Measurements from ENCODE around the gene NACA2. TPM values are rescaled to one million over a fixed set of nuclear protein-coding genes. Genes with fewer than 3 reads are reported as not detected.

The NACA2 gene
- total RNA-seq, 1 donor from 2014 or later = not detected

GRCh38 chr17:61598014-61598413, 7.0 kb upstream of the NACA2 start:
- no peak for DNase-seq
- H3K4me1 Mint-ChIP-seq (ENCODE audit: low read depth, unreplicated experiment) = peaks cover 5% of the 10 kb centered on the region
- no peaks in the 10 kb centered on the region for H3K9me3 Mint-ChIP-seq (ENCODE audit: unreplicated experiment)
- H3K27ac Mint-ChIP-seq (ENCODE audit: unreplicated experiment) = peak overlapping the region; percentile 81
- peak overlapping the region; percentile 40 for H3K4me3 Mint-ChIP-seq (ENCODE audit: unreplicated experiment)
- TF ChIP-seq CTCF (IDR thresholded peaks at IDR 0.05; ENCODE audit: partially characterized antibody, unreplicated experiment) = no peak
- no peaks in the 10 kb centered on the region for H3K36me3 Mint-ChIP-seq (ENCODE audit: unreplicated experiment)
- H3K27me3 Mint-ChIP-seq (ENCODE audit: unreplicated experiment) = no peaks in the 10 kb centered on the region

- DNase-seq = no peak
Measured at GRCh38 chr17:61597607-61598006, 6.6 kb upstream of the NACA2 start.

GRCh38 chr17:61595418-61596186, 4.6 kb upstream of the NACA2 start:
- Mint-ChIP-seq H3K4me3 (ENCODE audit: unreplicated experiment) (no peak overlapping the region), H3K36me3 (ENCODE audit: unreplicated experiment) (no peaks in the 10 kb centered on the region), H3K4me1 (ENCODE audit: low read depth, unreplicated experiment) (peaks cover 5% of the 10 kb centered on the region), H3K27ac (ENCODE audit: unreplicated experiment) (no peak overlapping the region), H3K27me3 (ENCODE audit: unreplicated experiment) (no peaks in the 10 kb centered on the region), H3K9me3 (ENCODE audit: unreplicated experiment) (no peaks in the 10 kb centered on the region)
- no peak for TF ChIP-seq CTCF (IDR thresholded peaks at IDR 0.05; ENCODE audit: partially characterized antibody, unreplicated experiment)
- no peak for DNase-seq

More at GRCh38 chr17:61597607-61598006, 6.6 kb upstream of the NACA2 start:
- no peaks in the 10 kb centered on the region for H3K36me3 Mint-ChIP-seq (ENCODE audit: unreplicated experiment)
- peak overlapping the region; percentile 81 for H3K27ac Mint-ChIP-seq (ENCODE audit: unreplicated experiment)
- H3K9me3 Mint-ChIP-seq (ENCODE audit: unreplicated experiment) = no peaks in the 10 kb centered on the region
- H3K27me3 Mint-ChIP-seq (ENCODE audit: unreplicated experiment) = no peaks in the 10 kb centered on the region
- no peak overlapping the region for H3K4me3 Mint-ChIP-seq (ENCODE audit: unreplicated experiment)
- no peak for TF ChIP-seq CTCF (IDR thresholded peaks at IDR 0.05; ENCODE audit: partially characterized antibody, unreplicated experiment)
- H3K4me1 Mint-ChIP-seq (ENCODE audit: low read depth, unreplicated experiment) = peaks cover 5% of the 10 kb centered on the region

- Mint-ChIP-seq H3K9me3 (ENCODE audit: unreplicated experiment) (no peaks in the 10 kb centered on the region), H3K36me3 (ENCODE audit: unreplicated experiment) (no peaks in the 10 kb centered on the region), H3K4me3 (ENCODE audit: unreplicated experiment) (no peak overlapping the region), H3K27me3 (ENCODE audit: unreplicated experiment) (no peaks in the 10 kb centered on the region), H3K27ac (ENCODE audit: unreplicated experiment) (no peak overlapping the region), H3K4me1 (ENCODE audit: low read depth, unreplicated experiment) (peaks cover 5% of the 10 kb centered on the region)
- no peak for TF ChIP-seq CTCF (IDR thresholded peaks at IDR 0.05; ENCODE audit: partially characterized antibody, unreplicated experiment)
- DNase-seq = no peak
Measured at GRCh38 chr17:61594294-61594825, 3.3 kb upstream of the NACA2 start.

GRCh38 chr17:61593426-61593825, 2.4 kb upstream of the NACA2 start:
- no peak overlapping the region for H3K27ac Mint-ChIP-seq (ENCODE audit: unreplicated experiment)
- no peaks in the 10 kb centered on the region for H3K9me3 Mint-ChIP-seq (ENCODE audit: unreplicated experiment)
- H3K4me3 Mint-ChIP-seq (ENCODE audit: unreplicated experiment) = no peak overlapping the region
- DNase-seq = no peak
- H3K36me3 Mint-ChIP-seq (ENCODE audit: unreplicated experiment) = no peaks in the 10 kb centered on the region
- H3K4me1 Mint-ChIP-seq (ENCODE audit: low read depth, unreplicated experiment) = peaks cover 5% of the 10 kb centered on the region
- TF ChIP-seq CTCF (IDR thresholded peaks at IDR 0.05; ENCODE audit: partially characterized antibody, unreplicated experiment) = no peak
- H3K27me3 Mint-ChIP-seq (ENCODE audit: unreplicated experiment) = no peaks in the 10 kb centered on the region

Measured in glutamatergic neuron (in vitro differentiated cells).